ENCODE measurements around the gene PATZ1.

PATZ1 gene

DNA sequence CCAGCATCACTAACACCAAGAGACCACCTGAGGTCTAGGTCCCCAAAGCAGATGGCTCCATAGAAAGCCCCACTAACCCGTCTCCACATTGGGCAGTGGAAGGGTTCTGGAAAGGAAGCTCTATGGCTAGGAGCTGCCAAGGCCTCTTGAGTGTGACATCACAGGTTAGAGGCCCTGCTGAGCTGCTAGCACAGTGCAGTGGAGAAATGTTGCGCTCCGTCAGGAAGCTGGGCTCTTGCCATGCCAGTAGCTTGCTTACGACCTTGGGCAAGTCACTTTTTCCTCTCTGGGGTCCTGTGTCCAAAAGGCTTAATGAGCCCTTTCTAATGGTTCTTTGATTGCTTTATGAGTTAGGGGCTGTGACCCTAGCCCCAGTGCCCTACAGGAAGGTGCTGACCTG, 64.4 kb downstream of the PATZ1 start:
- DNase-seq, result no peak

DNA sequence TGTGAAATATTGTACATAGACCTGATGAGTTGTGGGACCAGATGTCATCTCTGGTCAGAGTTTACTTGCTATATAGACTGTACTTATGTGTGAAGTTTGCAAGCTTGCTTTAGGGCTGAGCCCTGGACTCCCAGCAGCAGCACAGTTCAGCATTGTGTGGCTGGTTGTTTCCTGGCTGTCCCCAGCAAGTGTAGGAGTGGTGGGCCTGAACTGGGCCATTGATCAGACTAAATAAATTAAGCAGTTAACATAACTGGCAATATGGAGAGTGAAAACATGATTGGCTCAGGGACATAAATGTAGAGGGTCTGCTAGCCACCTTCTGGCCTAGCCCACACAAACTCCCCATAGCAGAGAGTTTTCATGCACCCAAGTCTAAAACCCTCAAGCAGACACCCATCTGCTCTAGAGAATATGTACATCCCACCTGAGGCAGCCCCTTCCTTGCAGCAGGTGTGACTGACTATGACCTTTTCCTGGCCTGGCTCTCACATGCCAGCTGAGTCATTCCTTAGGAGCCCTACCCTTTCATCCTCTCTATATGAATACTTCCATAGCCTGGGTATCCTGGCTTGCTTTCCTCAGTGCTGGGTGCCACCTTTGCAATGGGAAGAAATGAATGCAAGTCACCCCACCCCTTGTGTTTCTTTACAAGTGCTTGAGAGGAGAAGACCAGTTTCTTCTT, 66.2 kb downstream of the PATZ1 start:
- DNase-seq, result no peak

DNA sequence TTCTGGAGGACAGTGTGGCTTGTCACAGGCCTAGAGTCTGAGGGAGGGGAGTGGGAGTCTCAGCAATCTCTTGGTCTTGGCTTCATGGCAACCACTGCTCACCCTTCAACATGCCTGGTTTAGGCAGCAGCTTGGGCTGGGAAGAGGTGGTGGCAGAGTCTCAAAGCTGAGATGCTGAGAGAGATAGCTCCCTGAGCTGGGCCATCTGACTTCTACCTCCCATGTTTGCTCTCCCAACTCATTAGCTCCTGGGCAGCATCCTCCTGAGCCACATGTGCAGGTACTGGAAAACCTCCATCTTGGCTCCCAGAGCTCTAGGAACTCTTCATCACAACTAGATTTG, 66.8 kb downstream of the PATZ1 start:
- DNase-seq, result no peak

DNA sequence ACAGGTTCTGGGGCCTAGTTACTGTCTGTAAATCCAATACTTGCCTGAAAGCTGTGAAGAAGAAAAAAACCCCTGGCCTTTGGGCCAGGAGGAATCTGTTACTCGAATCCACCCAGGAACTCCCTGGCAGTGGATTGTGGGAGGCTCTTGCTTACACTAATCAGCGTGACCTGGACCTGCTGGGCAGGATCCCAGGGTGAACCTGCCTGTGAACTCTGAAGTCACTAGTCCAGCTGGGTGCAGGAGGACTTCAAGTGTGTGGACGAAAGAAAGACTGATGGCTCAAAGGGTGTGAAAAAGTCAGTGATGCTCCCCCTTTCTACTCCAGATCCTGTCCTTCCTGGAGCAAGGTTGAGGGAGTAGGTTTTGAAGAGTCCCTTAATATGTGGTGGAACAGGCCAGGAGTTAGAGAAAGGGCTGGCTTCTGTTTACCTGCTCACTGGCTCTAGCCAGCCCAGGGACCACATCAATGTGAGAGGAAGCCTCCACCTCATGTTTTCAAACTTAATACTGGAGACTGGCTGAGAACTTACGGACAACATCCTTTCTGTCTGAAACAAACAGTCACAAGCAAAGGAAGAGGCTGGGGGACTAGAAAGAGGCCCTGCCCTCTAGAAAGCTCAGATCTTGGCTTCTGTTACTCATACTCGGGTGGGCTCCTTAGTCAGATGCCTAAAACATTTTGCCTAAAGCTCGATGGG, 67.4 kb downstream of the PATZ1 start:
- no peak for DNase-seq

DNA sequence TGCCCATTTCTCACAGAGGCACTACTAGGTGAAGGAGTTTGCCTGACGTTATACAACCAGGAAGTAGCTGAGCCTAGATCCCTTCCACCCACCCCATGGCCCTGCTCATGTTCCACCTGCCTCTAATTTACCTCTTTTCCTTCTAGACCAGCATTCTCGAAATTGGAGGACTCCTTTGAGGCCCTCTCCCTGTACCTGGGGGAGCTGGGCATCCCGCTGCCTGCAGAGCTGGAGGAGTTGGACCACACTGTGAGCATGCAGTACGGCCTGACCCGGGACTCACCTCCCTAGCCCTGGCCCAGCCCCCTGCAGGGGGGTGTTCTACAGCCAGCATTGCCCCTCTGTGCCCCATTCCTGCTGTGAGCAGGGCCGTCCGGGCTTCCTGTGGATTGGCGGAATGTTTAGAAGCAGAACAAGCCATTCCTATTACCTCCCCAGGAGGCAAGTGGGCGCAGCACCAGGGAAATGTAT, 68.0 kb downstream of the PATZ1 start:
- no peak for DNase-seq

DNA sequence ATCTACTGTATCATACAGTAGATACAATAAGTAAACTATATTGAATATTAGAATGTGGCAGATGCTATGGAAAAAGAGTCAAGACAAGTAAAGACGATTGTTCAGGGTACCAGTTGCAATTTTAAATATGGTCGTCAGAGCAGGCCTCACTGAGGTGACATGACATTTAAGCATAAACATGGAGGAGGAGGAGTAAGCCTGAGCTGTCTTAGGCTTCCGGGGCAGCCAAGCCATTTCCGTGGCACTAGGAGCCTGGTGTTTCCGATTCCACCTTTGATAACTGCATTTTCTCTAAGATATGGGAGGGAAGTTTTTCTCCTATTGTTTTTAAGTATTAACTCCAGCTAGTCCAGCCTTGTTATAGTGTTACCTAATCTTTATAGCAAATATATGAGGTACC, 68.4 kb downstream of the PATZ1 start:
- no peak for DNase-seq

DNA sequence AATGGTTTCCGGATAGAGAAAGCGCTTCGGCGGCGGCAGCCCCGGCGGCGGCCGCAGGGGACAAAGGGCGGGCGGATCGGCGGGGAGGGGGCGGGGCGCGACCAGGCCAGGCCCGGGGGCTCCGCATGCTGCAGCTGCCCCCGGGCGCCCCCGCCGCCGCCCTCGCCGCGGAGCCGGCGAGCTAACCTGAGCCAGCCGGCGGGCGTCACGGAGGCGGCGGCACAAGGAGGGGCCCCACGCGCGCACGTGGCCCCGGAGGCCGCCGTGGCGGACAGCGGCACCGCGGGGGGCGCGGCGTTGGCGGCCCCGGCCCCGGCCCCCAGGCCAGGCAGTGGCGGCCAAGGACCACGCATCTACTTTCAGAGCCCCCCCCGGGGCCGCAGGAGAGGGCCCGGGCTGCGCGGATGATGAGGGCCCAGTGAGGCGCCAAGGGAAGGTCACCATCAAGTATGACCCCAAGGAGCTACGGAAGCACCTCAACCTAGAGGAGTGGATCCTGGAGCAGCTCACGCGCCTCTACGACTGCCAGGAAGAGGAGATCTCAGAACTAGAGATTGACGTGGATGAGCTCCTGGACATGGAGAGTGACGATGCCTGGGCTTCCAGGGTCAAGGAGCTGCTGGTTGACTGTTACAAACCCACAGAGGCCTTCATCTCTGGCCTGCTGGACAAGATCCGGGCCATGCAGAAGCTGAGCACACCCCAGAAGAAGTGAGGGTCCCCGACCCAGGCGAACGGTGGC, 69.5 kb downstream of the PATZ1 start:
- DNase-seq, result no peak
